NT2/D1 (cell line): Measurements from ENCODE around the gene BRPF1.

ENCODE experiments used
- DNase-seq: peaks from one replicate; pipeline ENCODE4 v3.0.0-alpha.2; 2011; ENCODE audit warnings: low read depth, low spot score
- H3K27me3 ChIP-seq: 2 replicates; pipeline ENCODE4 v1.6.0; 2011; ENCODE audit warnings: mild to moderate bottlenecking; ENCODE audit not compliant: insufficient read length, insufficient read depth
- H3K36me3 ChIP-seq: 2 replicates; pipeline ENCODE4 v1.6.1; 2011; ENCODE audit warnings: mild to moderate bottlenecking, low read length, mixed read lengths; ENCODE audit not compliant: insufficient read depth, insufficient read length
- H3K4me1 ChIP-seq: 2 replicates; pipeline ENCODE4 v1.5.1; 2011; ENCODE audit not compliant: insufficient read depth, insufficient read length
- H3K4me3 ChIP-seq: 2 replicates; pipeline ENCODE4 v1.5.1; 2011; ENCODE audit warnings: low read depth; ENCODE audit not compliant: insufficient read length
- H3K9ac ChIP-seq: 2 replicates; pipeline ENCODE4 v1.6.0; 2011; ENCODE audit warnings: low read depth; ENCODE audit not compliant: insufficient read length
- H3K9me3 ChIP-seq: 2 replicates; pipeline ENCODE4 v1.5.1; 2011; ENCODE audit warnings: mild to moderate bottlenecking, low read length; ENCODE audit not compliant: insufficient read depth
- SUZ12 ChIP-seq: IDR thresholded peaks from 2 replicates; pipeline ENCODE4 v1.6.1; 2011; ENCODE audit not compliant: insufficient read length, insufficient read depth; ENCODE audit errors: extremely low read depth
- YY1 ChIP-seq: IDR thresholded peaks from 2 replicates; pipeline ENCODE4 v1.6.1; 2011; ENCODE audit not compliant: insufficient read length, insufficient read depth
- ZNF274 ChIP-seq: IDR thresholded peaks from 2 replicates; pipeline ENCODE4 v1.6.1; 2011; ENCODE audit warnings: mild to moderate bottlenecking, low read depth, low read length

Gene BRPF1

GRCh38 chr3:9779721-9780457, 48.4 kb downstream of the BRPF1 start:
- Histone ChIP-seq H3K36me3 (peaks cover 42% of the 10 kb centered on the region), H3K9ac (no peak overlapping the region), H3K4me1 (peaks cover 9% of the 10 kb centered on the region), H3K4me3 (no peak overlapping the region), H3K27me3 (no peaks in the 10 kb centered on the region), H3K9me3 (no peaks in the 10 kb centered on the region)
- TF ChIP-seq YY1 (no peak), ZNF274 (no peak), SUZ12 (no peak)
- no peak for DNase-seq

- Histone ChIP-seq H3K27me3 (no peaks in the 10 kb centered on the region), H3K9me3 (no peaks in the 10 kb centered on the region), H3K36me3 (peaks cover 48% of the 10 kb centered on the region), H3K9ac (no peak overlapping the region), H3K4me1 (peaks cover 9% of the 10 kb centered on the region), H3K4me3 (no peak overlapping the region)
- TF ChIP-seq ZNF274 (no peak), SUZ12 (no peak), YY1 (no peak)
- no peak for DNase-seq
These were observed 48.9 kb downstream of the BRPF1 start for GRCh38 chr3:9780458-9780812.

GRCh38 chr3:9780910-9781309, 49.4 kb downstream of the BRPF1 start:
- no peak for TF ChIP-seq YY1
- TF ChIP-seq ZNF274: no peak
- TF ChIP-seq SUZ12: no peak
- H3K9ac ChIP-seq: no peak overlapping the region

GRCh38 chr3:9781551-9781950, 50.0 kb downstream of the BRPF1 start:
- TF ChIP-seq ZNF274 (no peak), SUZ12 (no peak), YY1 (no peak)
- H3K36me3 ChIP-seq: peaks cover 58% of the 10 kb centered on the region
- no peaks in the 10 kb centered on the region for H3K27me3 ChIP-seq
- no peak for DNase-seq
- no peak overlapping the region for H3K4me3 ChIP-seq
- peaks cover 9% of the 10 kb centered on the region for H3K4me1 ChIP-seq
- no peak overlapping the region for H3K9ac ChIP-seq
- H3K9me3 ChIP-seq: no peaks in the 10 kb centered on the region

More at GRCh38 chr3:9780910-9781309, 49.4 kb downstream of the BRPF1 start:
- no peak overlapping the region for H3K4me3 ChIP-seq
- H3K27me3 ChIP-seq: no peaks in the 10 kb centered on the region
- peaks cover 9% of the 10 kb centered on the region for H3K4me1 ChIP-seq
- H3K36me3 ChIP-seq: peaks cover 52% of the 10 kb centered on the region
- no peak for DNase-seq
- H3K9me3 ChIP-seq: no peaks in the 10 kb centered on the region

GRCh38 chr3:9781978-9782603, 50.6 kb downstream of the BRPF1 start:
- TF ChIP-seq YY1: no peak
- TF ChIP-seq ZNF274: no peak
- no peak for TF ChIP-seq SUZ12
- no peaks in the 10 kb centered on the region for H3K27me3 ChIP-seq
- DNase-seq: no peak
- no peak overlapping the region for H3K4me3 ChIP-seq
- H3K9ac ChIP-seq: no peak overlapping the region
- H3K4me1 ChIP-seq: peaks cover 9% of the 10 kb centered on the region
- peaks cover 63% of the 10 kb centered on the region for H3K36me3 ChIP-seq
- no peaks in the 10 kb centered on the region for H3K9me3 ChIP-seq

- H3K4me1 ChIP-seq: peaks cover 9% of the 10 kb centered on the region
- no peak for DNase-seq
- no peak for TF ChIP-seq ZNF274
- TF ChIP-seq SUZ12: no peak
- TF ChIP-seq YY1: no peak
- H3K9me3 ChIP-seq: no peaks in the 10 kb centered on the region
- H3K27me3 ChIP-seq: no peaks in the 10 kb centered on the region
- H3K4me3 ChIP-seq: no peak overlapping the region
- peaks cover 70% of the 10 kb centered on the region for H3K36me3 ChIP-seq
- no peak overlapping the region for H3K9ac ChIP-seq
These were observed 51.2 kb downstream of the BRPF1 start for GRCh38 chr3:9782770-9783169.

- H3K4me1 ChIP-seq: peaks cover 9% of the 10 kb centered on the region
- TF ChIP-seq SUZ12: no peak
- no peak for TF ChIP-seq ZNF274
- TF ChIP-seq YY1: no peak
- H3K9me3 ChIP-seq: no peaks in the 10 kb centered on the region
- DNase-seq: no peak
- peaks cover 73% of the 10 kb centered on the region for H3K36me3 ChIP-seq
- H3K9ac ChIP-seq: no peak overlapping the region
- no peak overlapping the region for H3K4me3 ChIP-seq
- H3K27me3 ChIP-seq: no peaks in the 10 kb centered on the region
These were observed 52.4 kb downstream of the BRPF1 start for GRCh38 chr3:9783954-9784353.
